SKM-1 treated with dmso at 0.1 percent for 144 hours (cell line): ENCODE measurements around the gene CENPP.
"Not testable (repeated sequence)": the region's sequence is repeated elsewhere in the genome, so short reads cannot be mapped to it uniquely, and the experiment has no call there.

ENCODE experiments used
- DNase-seq: peaks from one replicate; lab custom pipeline; 2025; ENCODE audit not compliant: unreplicated experiment; lab: John Stamatoyannopoulos, UW

CENPP gene

DNA sequence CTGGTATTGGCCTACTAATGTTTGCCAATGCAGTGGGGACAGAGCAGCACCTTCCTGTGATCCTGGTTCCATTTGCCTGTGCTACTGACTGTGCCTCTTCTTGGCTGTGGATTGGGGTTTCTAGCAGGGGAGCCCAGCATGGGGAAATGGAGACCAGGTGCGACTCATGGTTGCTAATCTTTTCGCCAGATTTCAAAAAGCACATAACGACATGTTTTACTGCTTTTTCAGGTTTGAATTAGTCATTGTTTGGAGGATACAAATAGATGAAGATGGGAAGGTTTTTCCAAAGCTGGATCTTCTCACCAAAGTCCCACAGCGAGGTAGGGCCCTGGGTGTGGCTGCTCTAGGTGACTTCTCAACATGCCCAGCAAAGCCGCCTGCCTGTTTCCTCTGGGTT is 286.5 kb downstream of the CENPP start:
- no peak for DNase-seq

DNA sequence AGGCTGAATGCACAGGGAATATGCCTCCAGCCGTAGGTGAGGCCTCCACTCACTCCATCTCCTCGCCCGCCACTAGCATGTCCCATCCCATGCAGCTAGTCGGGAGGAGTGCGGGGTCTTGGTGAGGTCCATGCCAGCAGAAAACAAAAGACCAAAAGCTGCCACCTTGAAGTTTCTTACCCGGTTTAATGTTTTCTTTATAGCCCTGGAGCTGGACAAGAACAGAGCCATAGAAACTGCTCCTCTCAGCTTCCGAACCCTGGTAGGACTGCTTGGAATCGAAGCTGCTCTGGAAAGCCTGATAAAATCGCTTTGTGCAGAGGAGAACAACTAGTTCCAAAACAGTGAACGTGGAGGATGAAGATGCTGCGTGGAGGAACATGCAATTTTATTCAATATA is 287.1 kb downstream of the CENPP start:
- no peak for DNase-seq

DNA sequence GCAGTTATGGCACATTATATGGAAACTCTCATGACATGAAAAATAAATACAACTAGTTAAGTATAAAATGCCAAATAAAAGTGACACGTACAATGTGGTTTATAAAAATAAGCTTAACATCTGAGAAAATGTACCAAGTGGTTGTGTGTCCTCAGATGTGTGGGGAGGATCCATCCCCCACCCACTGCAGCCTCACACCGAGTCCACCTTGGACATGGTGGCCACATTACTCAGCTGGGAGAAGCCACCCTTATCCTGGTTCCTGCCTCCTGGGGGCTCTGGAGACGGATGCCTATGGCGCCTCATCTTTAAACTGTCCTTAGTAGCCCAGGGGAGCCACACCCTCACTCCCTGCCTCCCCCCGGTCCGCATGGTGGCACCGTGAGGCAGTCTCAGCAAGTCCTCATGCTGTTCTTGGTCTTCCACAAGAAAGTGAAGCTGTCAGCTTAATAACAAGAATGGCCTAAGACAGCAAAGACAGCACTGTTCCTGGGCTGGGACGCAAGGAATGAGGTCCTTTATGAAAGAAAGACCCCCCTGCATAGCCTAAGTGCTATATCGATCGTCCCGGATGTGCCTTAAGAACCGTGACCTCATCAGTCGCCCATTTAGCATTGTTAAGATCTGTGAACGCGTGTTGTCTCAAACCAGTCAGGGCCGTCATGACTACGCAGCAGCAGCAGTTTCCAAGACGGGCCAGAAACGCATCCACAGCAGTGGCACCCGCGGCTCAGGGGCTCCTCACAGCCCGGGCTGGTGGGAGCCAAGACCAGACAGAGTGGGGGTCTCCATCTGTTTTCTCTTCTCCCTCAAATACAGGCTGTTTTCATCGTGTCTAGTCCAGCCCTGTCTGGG is 287.7 kb downstream of the CENPP start:
- DNase-seq, result no peak

DNA sequence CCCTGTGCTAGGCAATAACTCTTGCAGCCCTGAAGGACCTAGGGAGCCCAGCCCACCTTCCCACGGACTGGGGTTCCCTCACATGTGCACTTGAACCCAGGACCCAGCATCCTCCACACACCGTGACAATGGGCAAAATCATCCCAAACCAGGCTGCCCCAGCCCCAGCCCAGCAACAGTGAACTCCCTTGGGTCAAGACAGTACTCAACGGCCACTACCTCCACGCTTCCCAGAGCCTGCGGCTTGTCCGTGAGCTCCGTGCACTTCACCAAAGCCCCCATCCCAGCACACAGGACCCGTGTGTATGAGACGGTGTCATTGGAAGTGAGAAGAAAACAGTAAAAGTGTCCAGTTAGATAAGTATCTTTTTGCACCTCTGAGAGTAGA is 288.4 kb downstream of the CENPP start:
- no peak for DNase-seq

DNA sequence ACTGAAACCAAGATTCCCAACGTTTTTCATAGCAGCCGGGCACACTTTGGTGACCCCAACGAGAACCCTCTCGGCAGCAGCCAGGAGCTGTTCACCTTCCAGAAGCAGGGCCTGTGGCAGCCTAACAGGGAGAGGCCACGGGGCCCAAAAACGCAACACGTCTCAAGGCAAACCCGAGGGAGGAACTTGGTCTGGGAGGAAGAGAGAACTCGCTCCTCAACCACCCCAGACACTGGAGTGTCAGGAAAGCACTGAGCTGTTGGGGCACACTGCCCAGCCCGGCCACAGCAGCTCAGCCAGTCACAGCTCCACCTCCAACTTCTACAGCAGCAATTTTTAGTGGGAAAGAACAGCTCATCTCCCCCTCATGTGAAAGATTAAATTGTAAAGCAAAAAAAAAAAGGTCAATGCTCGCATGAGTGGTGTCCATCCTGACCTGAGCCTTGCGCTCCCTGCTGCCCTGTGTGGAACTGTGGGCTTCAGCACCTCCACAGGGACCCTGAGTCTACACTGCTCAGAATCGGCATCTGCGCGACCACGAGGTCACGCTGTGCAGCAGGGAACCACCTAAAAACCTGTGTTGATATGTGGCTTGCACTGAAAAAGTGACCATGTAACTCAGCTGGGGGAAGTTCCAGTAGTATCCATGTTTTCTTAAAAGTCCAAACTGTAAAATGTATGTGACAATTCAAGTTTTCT is 289.2 kb downstream of the CENPP start:
- no peak for DNase-seq

DNA sequence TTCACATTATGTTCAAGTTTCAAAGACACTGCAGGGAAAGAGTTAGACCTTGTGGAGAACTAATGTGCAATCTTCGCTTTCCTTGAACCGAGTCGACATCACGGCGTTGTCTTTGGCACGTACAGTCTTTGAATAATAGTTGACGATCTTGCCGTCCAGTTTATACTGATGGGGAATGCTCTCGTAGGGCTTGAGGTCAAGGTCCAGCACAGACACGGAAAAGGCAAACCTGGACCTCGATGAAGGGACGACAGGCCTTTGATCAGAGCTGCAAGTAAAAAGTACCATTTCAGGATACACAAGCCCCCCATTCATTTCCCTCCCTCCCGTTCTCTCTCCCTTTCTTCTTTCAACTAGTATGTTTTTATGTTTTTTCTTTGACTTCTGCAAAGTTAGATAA is 290.0 kb downstream of the CENPP start:
- DNase-seq, result no peak

GRCh38 chr9:92616199-92616641 is 290.5 kb downstream of the CENPP start:
- DNase-seq, result no peak

GRCh38 chr9:92616655-92617111 is 290.9 kb downstream of the CENPP start:
- no peak for DNase-seq

- no peak for DNase-seq
Observed at GRCh38 chr9:92617195-92617813, 291.6 kb downstream of the CENPP start.

GRCh38 chr9:92617951-92618510 is 292.3 kb downstream of the CENPP start:
- DNase-seq, result no peak

DNA sequence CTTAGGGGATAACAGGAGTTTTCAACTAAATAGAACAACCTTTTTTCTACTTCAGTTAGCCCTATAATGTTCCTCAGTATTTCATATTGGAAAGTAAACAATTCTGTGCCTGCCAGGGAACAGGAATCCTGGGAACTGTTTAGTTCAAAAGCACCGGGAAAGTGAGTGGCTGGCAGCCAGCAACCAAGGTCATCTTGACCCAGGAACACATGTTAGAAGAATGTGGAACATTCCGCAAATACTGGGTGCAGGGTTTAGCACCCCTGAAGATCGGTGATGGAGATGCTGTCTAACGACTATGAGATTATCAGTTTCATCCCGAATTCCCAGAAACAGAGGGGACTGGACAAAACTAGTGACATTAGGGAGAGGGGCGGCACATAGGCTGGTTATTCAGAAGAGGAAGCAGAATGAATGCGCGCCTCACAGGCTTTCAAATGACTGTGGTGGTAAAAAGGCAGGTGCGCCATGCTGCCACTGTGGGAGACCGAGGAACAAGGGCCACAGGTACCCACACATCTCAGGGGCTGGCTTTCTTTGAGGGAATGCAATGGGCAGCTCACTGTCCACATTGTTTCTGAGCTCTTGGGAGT is 293.0 kb downstream of the CENPP start:
- DNase-seq, result no peak

- no peak for DNase-seq
Observed at GRCh38 chr9:92619601-92620300, 294.0 kb downstream of the CENPP start.

GRCh38 chr9:92620845-92621244 is 295.1 kb downstream of the CENPP start:
- DNase-seq, result no peak

- DNase-seq, result not testable (repeated sequence)
Observed at GRCh38 chr9:92623936-92624335, 298.2 kb downstream of the CENPP start.

DNA sequence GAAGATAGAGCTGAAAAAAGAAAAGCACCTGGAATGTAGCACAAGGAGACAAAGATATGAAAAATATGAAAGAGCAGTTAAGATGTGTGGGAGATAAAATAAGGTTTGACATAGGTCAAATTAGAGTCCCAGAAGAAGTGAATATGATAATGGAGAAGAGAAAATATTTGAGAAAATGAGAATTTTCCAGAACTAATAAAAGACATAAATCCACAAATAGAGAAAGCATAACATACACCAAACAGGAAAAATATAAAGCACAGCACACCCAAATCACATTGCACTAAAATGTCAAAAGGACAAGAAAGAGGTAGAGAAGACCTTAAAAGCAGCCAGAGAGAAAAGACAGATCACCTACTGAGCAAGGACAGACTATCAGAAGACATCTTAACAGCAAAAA is 300.7 kb downstream of the CENPP start:
- no peak for DNase-seq

DNA sequence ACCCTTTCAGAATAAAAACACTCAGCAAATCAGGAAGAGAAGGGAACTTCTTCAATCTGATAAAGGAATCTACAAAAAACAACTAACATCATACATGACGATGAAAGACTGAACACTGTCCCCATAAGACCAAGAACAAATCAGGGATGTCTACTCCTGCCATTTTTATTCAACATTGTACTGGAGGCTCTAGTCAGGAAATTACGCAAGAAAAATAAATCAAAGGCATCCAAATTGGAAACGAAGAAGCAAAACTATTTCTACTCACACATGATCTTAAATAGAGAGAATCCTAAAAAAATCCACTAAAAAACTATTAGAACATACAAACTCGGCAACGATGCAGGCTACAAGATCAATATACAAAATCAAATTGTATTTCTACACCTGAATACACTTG is 301.9 kb downstream of the CENPP start:
- no peak for DNase-seq

GRCh38 chr9:92631452-92632343 is 305.9 kb downstream of the CENPP start:
- no peak for DNase-seq

GRCh38 chr9:92632641-92633040 is 306.9 kb downstream of the CENPP start:
- no peak for DNase-seq

DNA sequence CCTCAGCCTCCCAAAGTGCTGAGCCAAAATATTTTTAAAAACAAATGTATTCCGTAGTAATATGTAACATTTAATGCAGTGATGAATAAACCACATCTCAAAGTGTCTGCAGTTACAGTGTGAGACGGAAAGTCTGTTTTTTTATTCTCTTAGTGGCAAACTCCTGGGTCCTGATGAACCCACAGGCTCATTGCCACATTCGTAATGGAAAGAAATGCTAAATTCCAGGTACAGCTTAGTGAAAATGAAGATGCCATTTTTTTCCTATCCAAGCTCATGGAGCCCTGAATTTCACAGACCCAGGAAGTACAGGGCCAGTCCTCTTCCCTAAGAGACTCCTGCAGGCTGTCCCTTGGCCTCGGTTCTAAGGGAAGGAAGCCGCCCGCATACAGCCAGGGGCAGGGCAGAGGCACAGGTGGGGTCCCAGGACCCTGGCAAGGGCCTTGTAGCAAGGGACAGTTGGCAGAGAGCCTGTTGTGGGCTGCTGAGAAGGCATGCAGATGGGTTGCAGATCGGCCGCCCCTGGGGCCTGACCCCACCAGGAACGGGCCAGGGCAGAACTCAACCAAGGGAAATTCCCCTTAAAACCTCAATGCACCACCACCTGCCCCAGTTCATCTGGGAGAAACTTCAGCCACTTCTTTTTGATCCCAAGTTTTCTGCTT is 308.0 kb downstream of the CENPP start:
- no peak for DNase-seq
